ENCODE results near the gene PRPF31.
A peak's percentile ranks its signal among the peaks of the same experiment; 100 is the strongest.

Gene PRPF31

GRCh38 chr19:54137699-54138488, 22.3 kb downstream of the PRPF31 start, which contains the start of gene CNOT3:
TSS of gene CNOT3 (plus strand) at chr19:54137762. CDS start at chr19:54142979, 5,217 bp downstream.
- no peak for DNase-seq (ENCODE audit: low read depth, low spot score)
- H3K27ac ChIP-seq, result peak within 1 kb of the TSS; percentile 61

- no peak for DNase-seq (ENCODE audit: low read depth, low spot score)
- peak overlapping the region; percentile 61 for H3K27ac ChIP-seq
These were observed 23.1 kb downstream of the PRPF31 start for GRCh38 chr19:54138489-54139256.

GRCh38 chr19:54141356-54141755, 25.8 kb downstream of the PRPF31 start:
- H3K27ac ChIP-seq, result no peak overlapping the region
- no peak for DNase-seq (ENCODE audit: low read depth, low spot score)

DNA sequence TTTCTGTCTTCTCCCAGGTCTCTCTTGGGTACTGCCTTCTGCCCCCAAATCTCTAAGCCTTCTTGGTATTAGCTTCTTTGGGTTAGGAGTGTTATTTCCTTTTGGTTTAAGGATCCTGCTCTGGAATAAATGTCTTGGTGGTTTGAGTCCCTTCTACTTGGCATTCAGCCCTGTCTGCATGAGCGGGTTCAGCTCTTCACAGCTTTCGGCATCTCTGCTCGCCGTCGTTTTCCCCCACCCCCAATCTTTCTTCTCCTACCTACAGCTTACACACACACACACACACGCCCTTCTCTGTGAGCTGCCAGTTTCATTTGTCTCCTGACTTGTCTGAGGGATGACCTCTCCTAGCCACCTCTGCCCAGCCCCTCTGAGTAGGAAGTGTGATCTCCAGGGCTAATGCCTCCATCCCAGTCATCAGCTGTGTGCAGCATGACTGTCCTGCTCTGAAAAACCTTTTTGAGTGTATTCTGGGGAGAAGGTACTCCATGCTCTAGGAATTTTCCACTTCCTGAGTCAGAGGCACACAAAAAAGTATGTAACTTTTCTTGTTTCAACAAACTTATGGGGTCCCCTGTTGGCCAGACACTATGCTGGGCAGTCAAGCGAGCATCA, 26.7 kb downstream of the PRPF31 start:
- H3K27ac ChIP-seq, result no peak overlapping the region
- no peak for DNase-seq (ENCODE audit: low read depth, low spot score)

- no peak for DNase-seq (ENCODE audit: low read depth, low spot score)
- no peak overlapping the region for H3K27ac ChIP-seq
These were observed 30.1 kb downstream of the PRPF31 start for GRCh38 chr19:54145541-54146158.

DNA sequence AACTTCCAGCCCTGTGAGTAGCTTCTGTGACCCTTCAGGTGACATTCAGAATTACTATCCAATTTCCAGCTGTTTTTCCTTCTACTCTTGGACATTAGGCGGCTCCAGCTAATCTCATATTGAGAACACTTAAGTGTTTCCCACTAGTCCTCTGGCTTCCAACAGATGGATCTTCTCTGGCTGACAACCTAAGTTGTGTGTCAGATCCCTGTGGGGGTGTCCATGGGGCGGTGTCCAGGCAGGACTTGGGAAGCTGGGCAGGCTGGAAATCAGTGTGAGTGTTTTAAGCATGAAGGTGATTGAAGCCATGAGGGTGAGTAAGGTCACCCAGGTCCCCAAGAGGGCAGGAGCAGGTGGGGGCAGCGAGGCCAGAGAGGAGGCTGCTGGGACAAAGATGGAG, 32.1 kb downstream of the PRPF31 start:
- DNase-seq (ENCODE audit: low read depth, low spot score), result no peak

DNA sequence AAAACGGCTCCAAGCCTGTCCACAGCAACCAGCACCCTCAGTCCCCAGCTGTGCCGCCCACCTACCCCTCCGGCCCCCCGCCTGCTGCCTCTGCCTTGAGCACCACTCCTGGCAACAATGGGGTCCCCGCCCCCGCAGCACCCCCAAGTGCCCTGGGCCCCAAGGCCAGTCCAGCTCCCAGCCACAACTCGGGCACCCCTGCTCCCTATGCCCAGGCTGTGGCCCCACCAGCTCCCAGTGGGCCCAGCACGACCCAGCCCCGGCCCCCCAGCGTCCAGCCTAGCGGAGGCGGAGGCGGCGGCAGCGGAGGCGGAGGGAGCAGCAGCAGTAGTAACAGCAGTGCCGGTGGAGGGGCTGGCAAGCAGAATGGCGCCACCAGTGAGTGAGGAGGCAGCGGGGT, 32.6 kb downstream of the PRPF31 start:
- H3K27ac ChIP-seq, result no peak overlapping the region

More for the DNA sequence above, 32.1 kb downstream of the PRPF31 start:
- no peak overlapping the region for H3K27ac ChIP-seq

GRCh38 chr19:54149021-54149812, 33.7 kb downstream of the PRPF31 start:
- no peak overlapping the region for H3K27ac ChIP-seq
- no peak for DNase-seq (ENCODE audit: low read depth, low spot score)

More for the DNA sequence above, 32.6 kb downstream of the PRPF31 start:
- DNase-seq (ENCODE audit: low read depth, low spot score), result no peak

DNA sequence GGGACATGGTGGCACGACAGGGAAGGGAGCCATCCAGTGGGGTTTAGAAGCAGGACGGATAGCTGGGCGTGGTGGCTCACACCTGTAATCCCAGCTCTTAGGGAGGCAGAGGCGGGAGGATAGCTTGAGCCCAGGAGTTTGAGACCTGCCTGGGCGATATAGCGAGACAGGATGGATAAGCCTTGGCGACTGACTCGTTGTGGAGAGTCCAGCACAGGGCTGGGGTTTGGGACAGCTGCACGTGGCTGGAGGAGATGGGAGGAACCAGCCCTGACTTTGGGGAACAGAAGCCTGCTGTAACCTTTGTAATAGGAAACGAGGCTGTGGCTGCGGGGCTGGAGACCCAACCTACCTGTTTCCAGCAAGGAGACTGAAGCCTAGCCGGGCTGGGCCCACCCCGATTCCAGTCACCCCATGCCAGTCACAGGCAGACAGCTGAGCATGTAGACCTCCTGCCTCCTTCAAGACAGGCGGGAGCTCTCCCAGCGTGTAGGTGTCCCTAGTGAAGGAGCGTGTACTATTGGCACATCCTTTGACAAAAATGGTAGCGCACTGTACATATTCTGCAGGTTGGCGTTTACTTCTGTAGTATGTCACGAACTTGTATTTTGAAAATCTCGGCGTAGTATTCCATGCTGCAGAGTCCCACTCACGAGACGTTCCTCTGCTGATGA, 35.9 kb downstream of the PRPF31 start:
- DNase-seq (ENCODE audit: low read depth, low spot score), result no peak
- H3K27ac ChIP-seq, result no peak overlapping the region

- no peak for DNase-seq (ENCODE audit: low read depth, low spot score)
- H3K27ac ChIP-seq, result no peak overlapping the region
These were observed 36.7 kb downstream of the PRPF31 start for GRCh38 chr19:54152267-54152666.

DNA sequence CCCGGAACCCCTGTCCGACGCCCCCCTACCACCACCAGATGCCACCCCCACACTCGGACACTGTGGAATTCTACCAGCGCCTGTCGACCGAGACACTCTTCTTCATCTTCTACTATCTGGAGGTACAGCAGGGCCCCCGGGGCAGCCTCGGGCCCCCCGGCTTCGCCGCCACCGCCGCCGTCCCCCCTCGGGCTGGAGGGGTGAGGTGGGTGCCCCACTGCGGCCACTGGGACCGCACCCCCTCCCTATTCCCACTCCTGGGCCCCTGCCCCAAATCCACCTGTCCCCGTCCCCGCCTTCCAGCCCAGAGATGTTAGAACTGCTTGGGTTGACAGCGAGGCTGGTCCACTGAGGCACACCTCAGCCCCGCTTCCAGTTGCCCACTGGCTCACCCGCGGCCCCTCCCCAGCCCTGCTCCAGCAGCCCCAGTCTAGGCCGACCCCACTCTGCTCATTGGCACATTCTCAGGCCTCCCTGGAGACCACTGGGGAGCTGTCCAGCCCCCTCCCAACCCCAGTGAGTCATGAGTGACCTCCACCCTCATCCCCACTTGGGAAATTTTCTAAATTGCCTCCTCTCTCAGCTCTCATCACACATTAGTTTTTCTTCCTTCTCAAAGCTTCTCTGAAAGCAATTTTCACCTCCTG, 37.4 kb downstream of the PRPF31 start:
- DNase-seq (ENCODE audit: low read depth, low spot score), result no peak
- H3K27ac ChIP-seq, result no peak overlapping the region

- no peak for DNase-seq (ENCODE audit: low read depth, low spot score)
- H3K27ac ChIP-seq, result peak overlapping the region; percentile 9
These were observed 38.3 kb downstream of the PRPF31 start for GRCh38 chr19:54153731-54154326.

- H3K27ac ChIP-seq, result peak overlapping the region; percentile 9
- DNase-seq (ENCODE audit: low read depth, low spot score), result no peak
These were observed 39.2 kb downstream of the PRPF31 start for GRCh38 chr19:54154603-54155345.

DNA sequence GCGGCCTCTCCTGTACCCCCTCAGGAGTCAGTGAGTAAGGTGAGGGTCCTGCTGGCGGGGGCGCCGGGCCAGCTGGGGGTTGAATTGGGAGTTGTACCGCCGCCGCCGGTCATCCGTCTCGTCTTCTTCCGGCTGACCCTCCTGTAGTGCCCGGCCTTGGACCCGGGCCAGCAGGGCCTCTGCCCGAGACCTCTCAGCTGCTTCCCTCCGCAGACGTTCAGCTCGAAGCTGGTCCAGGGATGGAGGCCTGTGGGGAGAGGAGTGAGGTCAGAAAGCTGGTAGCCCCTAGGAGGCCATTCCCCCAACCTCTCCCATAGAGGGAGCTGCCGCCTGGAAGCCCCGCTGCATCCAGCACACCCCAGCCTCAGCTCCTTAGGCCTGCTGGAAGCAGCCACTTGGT, 40.1 kb downstream of the PRPF31 start:
- DNase-seq (ENCODE audit: low read depth, low spot score), result no peak
- no peak overlapping the region for H3K27ac ChIP-seq

DNA sequence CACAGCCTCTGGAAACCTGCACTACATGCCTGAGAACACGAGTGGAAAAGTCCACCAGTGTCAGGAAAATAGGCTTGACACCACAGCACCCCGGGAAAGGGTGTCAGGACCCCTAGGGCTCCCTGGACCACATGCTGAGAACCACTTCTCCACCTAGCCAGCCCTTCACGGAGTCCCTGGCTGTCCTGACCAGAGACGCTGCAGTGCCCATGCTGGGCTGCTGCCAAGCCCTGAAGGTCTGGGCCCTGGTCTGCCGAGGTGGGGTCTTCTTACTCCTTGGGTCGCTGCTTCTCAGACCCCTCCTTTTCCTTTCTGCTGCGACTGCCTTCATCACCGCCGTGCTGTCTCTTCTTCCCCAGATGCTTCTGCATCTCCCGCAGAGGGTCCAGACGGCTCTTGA, 40.9 kb downstream of the PRPF31 start:
- no peak for DNase-seq (ENCODE audit: low read depth, low spot score)
- H3K27ac ChIP-seq, result no peak overlapping the region

DNA sequence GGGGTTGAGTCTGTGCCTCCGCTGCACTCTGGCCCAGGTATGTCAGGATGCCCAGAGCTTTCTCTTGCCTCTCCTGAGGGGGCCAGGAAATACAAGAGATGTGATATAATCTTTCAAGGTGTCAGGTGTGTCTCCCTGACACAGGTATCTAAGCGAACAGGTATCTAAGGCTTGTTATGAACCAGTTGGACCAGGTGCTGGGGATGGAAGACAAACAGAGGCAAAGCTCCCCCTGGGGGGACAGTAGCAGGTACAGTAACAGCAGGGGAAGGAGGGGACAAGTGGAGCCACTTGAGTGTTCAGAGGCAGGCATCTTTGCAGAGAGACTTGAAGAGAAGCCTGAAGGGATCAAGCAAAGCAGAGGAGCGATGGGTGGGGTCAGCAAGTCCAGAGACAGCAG, 41.4 kb downstream of the PRPF31 start:
- no peak overlapping the region for H3K27ac ChIP-seq

GRCh38 chr19:54158812-54159351, 43.3 kb downstream of the PRPF31 start:
- peak overlapping the region; percentile 95 for H3K27ac ChIP-seq
- DNase-seq (ENCODE audit: low read depth, low spot score), result no peak

More for the DNA sequence above, 41.4 kb downstream of the PRPF31 start:
- DNase-seq (ENCODE audit: low read depth, low spot score), result no peak

All from epithelial cell of prostate (primary cell).